Osteoblast (primary cell): ENCODE data around the gene PRKN. TPM values are rescaled to one million over a fixed set of nuclear protein-coding genes. Genes with fewer than 3 reads are reported as not detected.
"Not testable (repeated sequence)": the region's sequence is repeated elsewhere in the genome, so short reads cannot be mapped to it uniquely, and the experiment has no call there.

ENCODE experiments used
- DNase-seq: peaks from one replicate; pipeline ENCODE4 v3.0.0; 2011; ENCODE audit warnings: low spot score, mixed read lengths; ENCODE audit not compliant: insufficient read length; ENCODE audit errors: missing footprints
- H2AFZ ChIP-seq: 2 replicates; pipeline ENCODE4 v1.6.0; 2011; ENCODE audit warnings: mild to moderate bottlenecking, low read length
- H3K27ac ChIP-seq: 2 replicates; pipeline ENCODE4 v1.5.1; 2011; ENCODE audit warnings: mild to moderate bottlenecking, low read depth, low read length, moderate library complexity
- H3K27me3 ChIP-seq: 2 replicates; pipeline ENCODE4 v1.6.0; 2012; ENCODE audit warnings: mild to moderate bottlenecking, control low read depth, inconsistent platforms, low read length, moderate library complexity; ENCODE audit not compliant: insufficient read depth
- H3K36me3 ChIP-seq: 2 replicates; pipeline ENCODE4 v1.5.1; 2011; ENCODE audit warnings: mild to moderate bottlenecking, low read length, control low read depth, moderate library complexity; ENCODE audit not compliant: insufficient read depth
- H3K4me1 ChIP-seq: 2 replicates; pipeline ENCODE4 v1.5.1; 2011; ENCODE audit warnings: mild to moderate bottlenecking, low read length, control low read depth, moderate library complexity; ENCODE audit not compliant: insufficient read depth
- H3K4me2 ChIP-seq: 2 replicates; pipeline ENCODE4 v1.6.0; 2011; ENCODE audit warnings: mild to moderate bottlenecking, low read length; ENCODE audit not compliant: insufficient read depth
- H3K4me3 ChIP-seq: fragments of 200-600 bp; sonication (generic); 3 replicates; pipeline ENCODE4 v1.5.1; 2012; ENCODE audit warnings: mild to moderate bottlenecking, low read length, inconsistent platforms; ENCODE audit not compliant: insufficient read depth
- H3K79me2 ChIP-seq: 2 replicates; pipeline ENCODE4 v1.6.0; 2012; ENCODE audit warnings: mild to moderate bottlenecking, low read length, control low read depth, inconsistent platforms; ENCODE audit not compliant: insufficient read depth
- H3K9me3 ChIP-seq: 2 replicates; pipeline ENCODE4 v1.5.1; 2011; ENCODE audit warnings: low read depth, low read length, control low read depth
- H4K20me1 ChIP-seq: 2 replicates; pipeline ENCODE4 v1.6.0; 2012; ENCODE audit warnings: mild to moderate bottlenecking, low read length, control low read depth; ENCODE audit not compliant: insufficient read depth
- total RNA-seq: library from RNA; depleted of rRNA; stranded (reverse); fragments of >200 nt; gene quantifications from 2 replicates; pipeline ENCODE4 v1.2.3, GENCODE V29; 2012
- TF ChIP-seq, protein P1 (sequence below): IDR thresholded peaks from 2 replicates; pipeline ENCODE4 v1.5.1; 2011; ENCODE audit warnings: mild to moderate bottlenecking, low read depth, low read length, moderate library complexity; ENCODE audit errors: extremely low read depth

Gene PRKN
- total RNA-seq, 1 donor = 2.9 TPM

DNA sequence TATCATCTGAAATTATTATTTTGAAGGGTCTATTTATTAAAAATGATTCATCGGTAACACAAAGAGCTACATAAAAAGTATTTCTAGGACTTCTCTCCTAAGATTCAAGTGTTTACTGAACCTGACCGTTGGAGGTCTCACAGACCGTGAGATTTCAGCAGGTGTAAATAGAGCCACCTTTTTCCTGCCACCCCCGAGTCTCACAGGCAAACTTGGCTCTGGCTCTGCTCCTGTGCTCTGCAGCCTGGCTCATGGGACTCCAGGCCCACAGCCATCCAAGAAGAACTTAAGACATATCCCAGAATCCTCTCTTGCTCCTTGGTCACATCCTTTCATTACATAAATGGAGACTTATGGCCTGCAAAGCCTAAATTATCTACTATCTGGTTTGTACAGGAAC, 1385.9 kb downstream of the PRKN start:
- no peaks in the 10 kb centered on the region for H3K27me3 ChIP-seq
- no peaks in the 10 kb centered on the region for H3K4me1 ChIP-seq
- no peaks in the 10 kb centered on the region for H3K9me3 ChIP-seq
- no peaks in the 10 kb centered on the region for H3K36me3 ChIP-seq
- TF ChIP-seq, protein P1, sequence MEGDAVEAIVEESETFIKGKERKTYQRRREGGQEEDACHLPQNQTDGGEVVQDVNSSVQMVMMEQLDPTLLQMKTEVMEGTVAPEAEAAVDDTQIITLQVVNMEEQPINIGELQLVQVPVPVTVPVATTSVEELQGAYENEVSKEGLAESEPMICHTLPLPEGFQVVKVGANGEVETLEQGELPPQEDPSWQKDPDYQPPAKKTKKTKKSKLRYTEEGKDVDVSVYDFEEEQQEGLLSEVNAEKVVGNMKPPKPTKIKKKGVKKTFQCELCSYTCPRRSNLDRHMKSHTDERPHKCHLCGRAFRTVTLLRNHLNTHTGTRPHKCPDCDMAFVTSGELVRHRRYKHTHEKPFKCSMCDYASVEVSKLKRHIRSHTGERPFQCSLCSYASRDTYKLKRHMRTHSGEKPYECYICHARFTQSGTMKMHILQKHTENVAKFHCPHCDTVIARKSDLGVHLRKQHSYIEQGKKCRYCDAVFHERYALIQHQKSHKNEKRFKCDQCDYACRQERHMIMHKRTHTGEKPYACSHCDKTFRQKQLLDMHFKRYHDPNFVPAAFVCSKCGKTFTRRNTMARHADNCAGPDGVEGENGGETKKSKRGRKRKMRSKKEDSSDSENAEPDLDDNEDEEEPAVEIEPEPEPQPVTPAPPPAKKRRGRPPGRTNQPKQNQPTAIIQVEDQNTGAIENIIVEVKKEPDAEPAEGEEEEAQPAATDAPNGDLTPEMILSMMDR = no peak
- no peak overlapping the region for H2AFZ ChIP-seq
- no peak overlapping the region for H3K4me2 ChIP-seq
- H3K4me3 ChIP-seq = no peak overlapping the region
- H3K27ac ChIP-seq = no peak overlapping the region
- no peaks in the 10 kb centered on the region for H4K20me1 ChIP-seq
- H3K79me2 ChIP-seq = no peaks in the 10 kb centered on the region
- no peak for DNase-seq

DNA sequence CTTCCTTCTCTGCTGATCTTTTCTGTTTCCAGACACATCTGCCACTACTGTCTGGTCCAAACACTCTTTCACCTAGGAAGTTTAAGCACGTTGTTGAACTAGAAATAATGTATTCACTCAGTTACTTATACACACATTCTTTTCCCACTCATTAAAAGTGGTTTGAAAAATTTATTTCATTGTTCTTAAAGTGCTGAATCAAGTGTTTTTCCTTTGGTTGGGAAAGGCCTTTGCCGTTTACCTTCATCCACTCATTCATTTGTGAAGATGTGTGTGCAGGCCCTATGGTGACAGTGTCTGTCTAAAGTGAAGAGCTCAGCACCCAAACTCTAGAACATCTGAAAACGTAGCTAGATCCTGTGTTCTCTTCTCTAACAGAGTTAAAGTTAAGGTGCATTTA, 1389.6 kb downstream of the PRKN start:
- Histone ChIP-seq H3K4me2 (no peak overlapping the region), H3K79me2 (no peaks in the 10 kb centered on the region), H3K27ac (no peak overlapping the region), H2AFZ (no peak overlapping the region), H4K20me1 (no peaks in the 10 kb centered on the region), H3K27me3 (no peaks in the 10 kb centered on the region), H3K9me3 (no peaks in the 10 kb centered on the region), H3K4me3 (no peak overlapping the region), H3K4me1 (no peaks in the 10 kb centered on the region), H3K36me3 (no peaks in the 10 kb centered on the region)
- DNase-seq = no peak
- TF ChIP-seq, protein P1 = no peak

DNA sequence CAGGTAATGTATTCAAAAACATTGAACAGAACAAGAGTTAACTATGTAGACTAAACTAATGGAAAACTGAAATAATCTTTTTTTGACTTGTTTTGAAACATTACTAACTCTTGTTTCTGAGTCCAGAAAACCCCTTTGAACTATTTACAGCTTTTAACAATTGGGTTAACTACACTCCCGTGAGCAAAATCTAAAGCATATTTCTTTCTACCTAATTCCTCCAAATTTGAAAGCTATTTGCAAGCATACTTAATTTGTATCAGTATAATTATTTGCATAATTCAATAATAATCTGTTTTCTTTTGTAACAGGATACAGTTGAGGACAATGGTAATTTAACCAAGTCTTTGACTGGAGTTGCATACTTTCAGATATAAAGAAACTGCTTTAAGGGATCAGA, 1391.1 kb downstream of the PRKN start:
- Histone ChIP-seq H3K79me2 (no peaks in the 10 kb centered on the region), H3K4me2 (no peak overlapping the region), H3K27me3 (no peaks in the 10 kb centered on the region), H3K4me3 (no peak overlapping the region), H3K36me3 (no peaks in the 10 kb centered on the region), H3K4me1 (no peaks in the 10 kb centered on the region), H2AFZ (no peak overlapping the region), H3K9me3 (no peaks in the 10 kb centered on the region), H3K27ac (no peak overlapping the region), H4K20me1 (no peaks in the 10 kb centered on the region)
- TF ChIP-seq, protein P1 = no peak
- no peak for DNase-seq

DNA sequence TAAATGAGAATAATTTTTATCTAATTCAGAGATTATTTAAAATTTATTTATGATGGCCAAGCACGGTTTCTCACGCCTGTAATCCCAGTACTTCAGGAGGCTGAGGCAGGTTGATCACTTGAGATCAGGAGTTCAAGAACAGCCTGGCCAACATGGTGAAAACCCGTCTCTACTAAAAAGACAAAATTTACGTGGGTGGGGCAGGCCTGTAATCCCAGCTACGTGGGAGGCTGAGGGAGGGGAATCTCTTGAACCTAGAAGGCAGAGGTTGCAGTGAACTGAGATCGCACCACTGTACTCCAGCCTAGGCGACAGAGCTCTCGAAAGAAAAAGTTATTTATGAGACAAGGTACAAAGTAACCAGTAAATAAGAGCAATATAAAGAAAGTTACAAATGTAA, 1394.2 kb downstream of the PRKN start:
- no peak for DNase-seq
- TF ChIP-seq, protein P1 = no peak
- no peak overlapping the region for H2AFZ ChIP-seq
- H3K4me1 ChIP-seq = no peaks in the 10 kb centered on the region
- H3K36me3 ChIP-seq = no peaks in the 10 kb centered on the region
- H3K4me2 ChIP-seq = no peak overlapping the region
- H3K27ac ChIP-seq = no peak overlapping the region
- H4K20me1 ChIP-seq = no peaks in the 10 kb centered on the region
- H3K9me3 ChIP-seq = no peaks in the 10 kb centered on the region
- H3K79me2 ChIP-seq = no peaks in the 10 kb centered on the region
- no peaks in the 10 kb centered on the region for H3K27me3 ChIP-seq
- H3K4me3 ChIP-seq = no peak overlapping the region

DNA sequence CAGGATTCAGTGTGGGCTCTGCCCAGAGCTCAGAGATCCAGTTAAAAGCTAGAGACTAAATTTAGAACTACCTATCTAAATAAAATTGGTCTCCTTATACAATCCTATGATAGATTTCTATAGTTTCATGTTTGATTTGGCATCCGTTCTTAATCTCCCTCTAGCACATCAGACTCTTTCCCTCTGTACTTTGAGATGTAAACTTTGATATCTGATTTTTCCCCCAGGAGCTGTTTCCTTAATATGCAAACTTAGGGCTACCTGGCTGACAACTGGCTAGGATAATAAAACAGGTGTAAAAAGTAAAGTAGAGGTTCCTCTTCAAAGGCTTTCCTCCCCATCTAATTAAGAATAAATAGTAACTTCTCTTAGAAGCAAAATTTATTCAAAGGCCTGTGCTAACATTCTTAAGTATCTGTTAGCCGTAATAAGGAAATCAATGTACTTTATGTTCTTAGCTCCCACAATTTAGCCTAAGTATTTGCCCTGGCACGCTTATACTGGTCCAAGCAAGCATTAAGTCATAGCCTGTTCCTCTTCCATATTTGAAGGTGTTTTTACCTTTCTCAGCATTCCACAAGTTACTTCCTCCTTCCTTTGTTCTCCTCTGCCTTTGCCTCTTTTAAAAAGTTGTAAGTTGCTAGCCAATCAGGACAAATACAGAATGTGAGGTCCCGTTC, 1396.0 kb downstream of the PRKN start:
- H3K4me1 ChIP-seq, H4K20me1 ChIP-seq, H3K9me3 ChIP-seq, H3K27me3 ChIP-seq, H3K27ac ChIP-seq, H3K79me2 ChIP-seq, H3K36me3 ChIP-seq, H3K4me3 ChIP-seq, H3K4me2 ChIP-seq, H2AFZ ChIP-seq, DNase-seq: not testable (repeated sequence)
